Coronary artery (tissue), 2 donors: ENCODE measurements around the gene CFAP92.
A peak's percentile ranks its signal among the peaks of the same experiment; 100 is the strongest.

Experiments
- DNase-seq: peaks from one replicate; pipeline ENCODE4 v3.0.0-alpha.2; 2017; ENCODE audit warnings: low spot score
- H3K27ac ChIP-seq, 2 donors: fragments of 200-600 bp; sonication (generic); one replicate each; pipeline ENCODE4 v1.5.1; 2016 to 2019
- H3K4me3 ChIP-seq: fragments of 200-600 bp; sonication (generic); 2 replicates; pipeline ENCODE4 v1.5.1; 2016; ENCODE audit warnings: mild to moderate bottlenecking, moderate library complexity
- TF ChIP-seq, protein P1 (sequence below): fragments of 200-600 bp; sonication (generic); IDR thresholded peaks from one replicate; pipeline ENCODE4 v1.5.1; 2019; ENCODE audit warnings: antibody characterized with exemption

The CFAP92 gene, protein sequence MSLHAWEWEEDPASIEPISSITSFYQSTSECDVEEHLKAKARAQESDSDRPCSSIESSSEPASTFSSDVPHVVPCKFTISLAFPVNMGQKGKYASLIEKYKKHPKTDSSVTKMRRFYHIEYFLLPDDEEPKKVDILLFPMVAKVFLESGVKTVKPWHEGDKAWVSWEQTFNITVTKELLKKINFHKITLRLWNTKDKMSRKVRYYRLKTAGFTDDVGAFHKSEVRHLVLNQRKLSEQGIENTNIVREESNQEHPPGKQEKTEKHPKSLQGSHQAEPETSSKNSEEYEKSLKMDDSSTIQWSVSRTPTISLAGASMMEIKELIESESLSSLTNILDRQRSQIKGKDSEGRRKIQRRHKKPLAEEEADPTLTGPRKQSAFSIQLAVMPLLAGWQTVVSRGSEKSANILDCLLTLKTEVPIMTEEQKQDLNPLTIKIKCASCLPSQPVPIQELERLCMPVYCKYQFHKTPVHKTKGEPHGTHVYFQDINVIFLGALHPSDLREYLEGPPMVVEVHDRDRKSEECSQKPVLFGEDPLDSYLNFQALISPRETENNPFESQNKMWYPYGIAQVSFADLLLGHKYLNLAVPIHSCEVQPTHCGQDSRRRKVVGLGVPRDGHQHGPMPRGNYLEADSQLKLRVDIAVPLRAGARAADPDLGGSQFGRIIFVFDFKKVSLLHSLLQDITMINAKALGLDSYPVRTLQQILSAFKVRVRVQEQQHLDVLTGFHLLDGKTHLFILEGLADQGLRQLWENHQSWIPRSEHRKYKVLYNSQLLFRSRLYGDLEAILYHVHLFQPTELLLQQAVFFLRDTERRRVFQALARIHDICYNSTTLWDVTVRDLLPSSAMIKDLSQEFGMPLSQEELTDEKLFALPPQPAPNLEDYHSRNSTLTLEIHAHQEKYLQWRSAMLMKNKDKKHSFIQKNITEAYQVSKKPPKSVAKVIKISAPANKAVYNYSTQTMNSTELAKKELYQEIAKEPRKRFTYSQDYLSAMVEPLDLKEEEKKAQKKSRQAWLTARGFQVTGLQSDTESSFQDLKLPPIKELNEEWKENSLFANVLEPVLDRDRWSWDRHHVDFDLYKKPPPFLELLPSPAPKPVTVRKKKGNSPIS

DNA sequence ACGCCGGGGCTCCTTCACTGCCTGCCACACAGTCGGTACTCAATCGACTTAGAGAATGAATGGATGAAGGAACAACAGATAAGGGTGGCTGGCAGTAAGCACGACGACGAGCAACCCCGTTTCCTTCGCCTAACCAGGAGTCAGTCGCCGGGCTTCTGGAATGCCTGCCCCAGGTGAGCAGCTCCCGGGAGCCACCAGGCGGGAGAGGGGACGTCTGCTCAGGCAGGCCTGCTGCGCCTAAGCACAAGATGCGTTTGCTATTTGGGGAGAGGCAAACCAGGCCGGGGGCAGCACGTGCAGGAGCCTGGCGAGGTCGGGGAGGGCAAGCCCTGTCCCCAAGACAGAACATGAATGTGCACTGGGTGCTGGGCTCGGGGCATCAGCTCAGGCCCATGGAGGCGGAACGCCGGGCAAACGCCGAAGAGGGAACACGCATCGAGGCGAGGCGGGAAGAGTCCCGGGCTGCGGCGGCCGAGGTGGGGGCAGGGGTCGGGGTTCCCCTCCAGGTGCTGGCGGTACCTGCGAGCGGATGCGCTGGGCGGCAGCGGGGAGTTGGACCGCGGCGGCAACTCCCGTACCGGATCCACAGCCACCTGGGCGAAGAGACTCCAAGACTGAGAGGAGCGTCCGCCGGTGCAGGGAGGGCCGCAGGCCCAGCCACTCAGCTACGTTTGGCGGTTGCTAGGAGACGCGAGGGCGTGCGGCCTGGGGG lies at the start of gene CFAP92:
Gene CFAP92, minus strand, starts transcription at position 616 of the 712 bp plus-strand sequence. CDS start 772 bp downstream, outside the sequence.
- Histone ChIP-seq H3K27ac (no peak within 1 kb of the TSS), H3K4me3 (peak within 1 kb of the TSS; percentile 71)
- TF ChIP-seq, protein P1, sequence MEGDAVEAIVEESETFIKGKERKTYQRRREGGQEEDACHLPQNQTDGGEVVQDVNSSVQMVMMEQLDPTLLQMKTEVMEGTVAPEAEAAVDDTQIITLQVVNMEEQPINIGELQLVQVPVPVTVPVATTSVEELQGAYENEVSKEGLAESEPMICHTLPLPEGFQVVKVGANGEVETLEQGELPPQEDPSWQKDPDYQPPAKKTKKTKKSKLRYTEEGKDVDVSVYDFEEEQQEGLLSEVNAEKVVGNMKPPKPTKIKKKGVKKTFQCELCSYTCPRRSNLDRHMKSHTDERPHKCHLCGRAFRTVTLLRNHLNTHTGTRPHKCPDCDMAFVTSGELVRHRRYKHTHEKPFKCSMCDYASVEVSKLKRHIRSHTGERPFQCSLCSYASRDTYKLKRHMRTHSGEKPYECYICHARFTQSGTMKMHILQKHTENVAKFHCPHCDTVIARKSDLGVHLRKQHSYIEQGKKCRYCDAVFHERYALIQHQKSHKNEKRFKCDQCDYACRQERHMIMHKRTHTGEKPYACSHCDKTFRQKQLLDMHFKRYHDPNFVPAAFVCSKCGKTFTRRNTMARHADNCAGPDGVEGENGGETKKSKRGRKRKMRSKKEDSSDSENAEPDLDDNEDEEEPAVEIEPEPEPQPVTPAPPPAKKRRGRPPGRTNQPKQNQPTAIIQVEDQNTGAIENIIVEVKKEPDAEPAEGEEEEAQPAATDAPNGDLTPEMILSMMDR, result no peak
- peak; percentile 87 for DNase-seq

DNA sequence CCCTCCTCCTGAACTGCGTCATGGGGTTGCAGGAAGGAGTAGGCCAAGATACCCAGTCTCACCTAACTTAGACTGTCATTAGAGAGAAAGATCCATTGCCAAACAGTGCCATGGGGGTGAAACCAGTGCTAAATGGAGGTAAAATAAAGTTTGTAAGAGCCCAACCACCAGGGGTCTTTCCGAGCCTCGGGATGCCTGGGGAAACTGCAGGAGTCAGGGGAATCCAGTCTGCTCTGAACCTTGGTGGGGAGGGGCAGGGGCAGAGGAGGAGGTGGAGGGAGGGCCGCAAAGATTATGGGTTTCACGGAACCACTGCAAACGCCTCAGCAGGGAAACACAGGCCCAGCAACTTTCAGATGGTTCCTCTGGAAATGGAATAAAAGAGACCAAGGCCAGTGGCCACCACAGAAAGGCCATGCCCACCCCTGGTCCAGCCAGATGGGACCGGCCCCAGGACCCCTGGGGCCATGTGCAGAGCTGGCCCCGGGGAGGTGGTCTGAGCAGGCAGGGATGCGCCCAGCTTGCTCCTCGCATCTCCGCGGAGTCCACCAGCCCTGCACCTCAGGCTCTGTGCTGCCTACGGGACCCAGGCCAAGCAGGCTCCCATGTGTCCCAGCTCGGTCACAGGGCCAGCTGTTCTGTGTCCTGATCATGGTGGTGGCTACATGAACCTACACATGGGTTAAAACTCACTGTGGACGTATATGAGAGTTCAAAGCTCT lies 46.9 kb upstream of the CFAP92 start:
- TF ChIP-seq, protein P1, result no peak
- Histone ChIP-seq H3K27ac (no peak overlapping the region), H3K4me3 (no peak overlapping the region)
- no peak for DNase-seq

DNA sequence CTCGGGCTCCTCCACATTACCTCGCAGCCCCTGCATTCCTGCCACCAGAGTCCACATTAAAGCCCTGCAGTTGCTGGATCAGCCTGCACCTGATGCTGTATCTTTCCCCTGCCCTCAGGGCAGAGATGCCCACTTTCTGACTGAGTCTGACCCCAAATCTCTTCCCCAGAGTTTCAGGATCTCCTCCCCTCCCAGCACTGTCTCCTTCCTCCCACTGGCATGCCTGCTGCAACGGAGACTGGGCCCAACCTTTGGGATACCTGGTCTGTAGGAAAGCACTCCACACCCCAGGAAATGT lies 46.1 kb upstream of the CFAP92 start:
- Histone ChIP-seq H3K4me3 (no peak overlapping the region), H3K27ac (no peak overlapping the region)
- no peak for DNase-seq
- TF ChIP-seq, protein P1, result no peak

DNA sequence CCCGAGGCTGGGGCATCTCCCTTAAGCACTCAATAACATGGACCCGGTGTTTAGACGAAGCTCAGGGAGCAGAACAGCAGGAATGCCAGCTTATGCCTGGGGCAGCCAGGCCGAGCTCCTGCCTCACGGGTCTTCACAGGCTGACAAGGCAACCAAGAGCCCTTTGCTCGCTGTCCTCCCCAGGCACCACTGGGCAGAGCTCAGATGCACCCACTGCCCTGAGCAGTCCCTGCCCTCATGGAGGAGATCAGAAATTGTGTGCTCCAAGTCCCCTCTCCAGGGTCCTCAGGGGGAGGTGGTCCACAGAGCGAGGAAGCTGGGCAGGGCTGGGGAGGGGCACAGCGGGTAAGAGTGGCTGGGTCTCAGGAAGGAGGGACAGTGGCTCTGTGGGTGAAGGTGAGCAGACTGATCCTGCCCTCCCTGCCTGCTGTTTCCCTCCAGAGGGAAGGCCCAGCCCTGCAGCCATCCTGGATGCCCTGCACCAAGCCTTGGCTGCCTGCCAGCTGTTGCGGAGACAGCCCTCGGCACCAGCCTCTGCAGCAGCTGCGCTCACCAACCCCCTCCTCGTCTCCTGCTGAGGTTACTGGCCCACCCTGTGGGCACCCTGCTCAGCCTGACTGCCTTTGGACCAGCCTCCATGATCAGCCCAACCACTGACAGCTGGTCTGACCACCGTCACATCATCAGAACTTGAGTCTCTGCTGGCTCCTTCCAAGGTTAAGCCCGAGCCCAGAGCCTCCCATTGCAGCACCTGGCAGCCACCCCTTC lies 45.6 kb upstream of the CFAP92 start:
- TF ChIP-seq, protein P1, result no peak
- no peak overlapping the region for H3K4me3 ChIP-seq
- DNase-seq, result no peak
- no peak overlapping the region for H3K27ac ChIP-seq

DNA sequence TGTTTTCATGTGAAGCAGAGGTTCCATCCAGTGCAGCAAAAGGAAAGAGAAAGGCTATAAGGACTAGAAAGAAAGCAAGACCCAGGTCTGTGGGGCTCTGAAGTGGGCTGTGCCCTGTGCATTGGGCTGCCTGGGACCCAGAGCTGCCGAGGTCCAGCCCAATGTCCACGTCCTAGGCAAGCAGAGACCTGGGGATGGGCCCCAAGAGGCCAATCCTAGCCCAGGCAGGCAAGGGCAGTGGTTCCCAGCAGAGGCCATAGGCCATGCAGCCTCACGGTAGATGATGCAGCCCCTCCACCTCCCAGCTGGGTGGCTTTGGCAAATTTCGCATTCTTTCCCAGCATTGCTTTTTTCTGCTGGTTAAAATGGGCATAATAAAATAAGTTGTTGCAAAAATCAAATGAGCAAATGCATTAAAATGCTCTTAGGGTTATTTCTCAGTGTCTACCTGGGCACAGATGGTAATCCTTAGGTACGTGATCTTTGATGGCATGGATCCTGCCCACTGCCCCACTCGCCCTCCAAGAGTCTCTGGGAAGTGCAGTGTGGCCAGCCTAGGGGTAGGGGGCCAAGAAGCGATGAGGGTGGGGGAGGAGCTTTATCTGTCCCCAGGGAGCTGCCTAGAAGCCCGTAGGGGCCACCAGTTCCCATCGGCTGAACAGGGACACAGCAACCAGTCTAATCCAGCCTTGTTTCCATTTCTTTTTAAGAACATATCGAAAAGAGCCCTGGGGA lies 44.4 kb upstream of the CFAP92 start:
- no peak overlapping the region for H3K27ac ChIP-seq
- TF ChIP-seq, protein P1, result no peak
- no peak for DNase-seq
- no peak overlapping the region for H3K4me3 ChIP-seq
